GM19372 (cell line): ENCODE measurements around the gene PPA2.
"Not testable (repeated sequence)": the region's sequence is repeated elsewhere in the genome, so short reads cannot be mapped to it uniquely, and the experiment has no call there.

Experiments
- ATAC-seq: cut with Tn5 transposase; IDR thresholded peaks from one replicate; pipeline ENCODE4 v1.9.1; 2021; ENCODE audit warnings: mild to moderate bottlenecking, low read depth, moderate library complexity; ENCODE audit not compliant: unreplicated experiment

The PPA2 gene

GRCh38 chr4:105473324-105474098 is at the start of gene PPA2:
TSS of gene PPA2 (minus strand) at chr4:105474062. CDS start at chr4:105474050, 12 bp downstream.
- ATAC-seq: peak; percentile 78

- ATAC-seq: peak; percentile 68
Measured at GRCh38 chr4:105520819-105521790, 47.2 kb upstream of the PPA2 start.

- ATAC-seq: no peak
Measured at GRCh38 chr4:105510245-105510644, 36.4 kb upstream of the PPA2 start.

- ATAC-seq: peak; percentile 17
Measured at GRCh38 chr4:105509714-105510113, 35.9 kb upstream of the PPA2 start.

- peak; percentile 88 for ATAC-seq
Measured at GRCh38 chr4:105509291-105509690, 35.4 kb upstream of the PPA2 start.

GRCh38 chr4:105504744-105505143 is 30.9 kb upstream of the PPA2 start:
- ATAC-seq: no peak

- ATAC-seq: no peak
Measured at GRCh38 chr4:105503484-105503883, 29.6 kb upstream of the PPA2 start.

GRCh38 chr4:105496899-105497298 is 23.0 kb upstream of the PPA2 start:
- ATAC-seq: no peak

- ATAC-seq: no peak
Measured at GRCh38 chr4:105495667-105496066, 21.8 kb upstream of the PPA2 start.

GRCh38 chr4:105490523-105490922 is 16.7 kb upstream of the PPA2 start:
- no peak for ATAC-seq

- ATAC-seq: no peak
Measured at GRCh38 chr4:105483840-105484239, 10.0 kb upstream of the PPA2 start.

GRCh38 chr4:105474099-105474518 is 247 bp upstream of the PPA2 start:
- peak; percentile 8 for ATAC-seq

GRCh38 chr4:105472871-105473323 is 965 bp downstream of the PPA2 start:
- ATAC-seq: no peak

GRCh38 chr4:105471566-105472176 is 2.2 kb downstream of the PPA2 start:
- peak; percentile 37 for ATAC-seq

- ATAC-seq: no peak
Measured at GRCh38 chr4:105470766-105471165, 3.1 kb downstream of the PPA2 start.

- no peak for ATAC-seq
Measured at GRCh38 chr4:105469736-105470135, 4.1 kb downstream of the PPA2 start.

GRCh38 chr4:105466580-105466979 is 7.3 kb downstream of the PPA2 start:
- ATAC-seq: no peak

- ATAC-seq: not testable (repeated sequence)
Measured at GRCh38 chr4:105464563-105464962, 9.3 kb downstream of the PPA2 start.

- ATAC-seq: no peak
Measured at GRCh38 chr4:105462576-105462975, 11.3 kb downstream of the PPA2 start.

- ATAC-seq: no peak
Measured at GRCh38 chr4:105461621-105462382, 12.1 kb downstream of the PPA2 start.
